Neural crest cell (in vitro differentiated cells): ENCODE data around the gene CEP57L1. TPM values are rescaled to one million over a fixed set of nuclear protein-coding genes. Genes with fewer than 3 reads are reported as not detected.

Experiments
- DNase-seq: peaks from one replicate; pipeline ENCODE4 v3.0.0; 2021; ENCODE audit warnings: low read depth, mixed read lengths, low spot score
- H3K27ac Mint-ChIP-seq: one replicate; pipeline ENCODE4 v1.8.0; 2021; ENCODE audit warnings: mild to moderate bottlenecking, mixed read lengths; ENCODE audit not compliant: unreplicated experiment
- H3K27me3 Mint-ChIP-seq: 2 replicates; pipeline ENCODE4 v1.8.0; 2021; ENCODE audit warnings: low read depth, mild to moderate bottlenecking, mixed read lengths
- H3K36me3 Mint-ChIP-seq: 2 replicates; pipeline ENCODE4 v1.8.0; 2021; ENCODE audit warnings: low read depth, mild to moderate bottlenecking, mixed read lengths
- H3K4me1 Mint-ChIP-seq: 2 replicates; pipeline ENCODE4 v1.8.0; 2021; ENCODE audit warnings: mixed read lengths
- H3K4me3 Mint-ChIP-seq: one replicate; pipeline ENCODE4 v1.8.0; 2021; ENCODE audit warnings: mild to moderate bottlenecking, mixed read lengths
- H3K9me3 Mint-ChIP-seq: 2 replicates; pipeline ENCODE4 v1.8.0; 2021; ENCODE audit warnings: mixed read lengths
- total RNA-seq: library from RNA; stranded (reverse); gene quantifications from 2 replicates; pipeline ENCODE4 v1.2.1, GENCODE V29; 2021
- TF ChIP-seq, protein P1 (sequence below): fragments of 200-600 bp; sonication (generic); conservative IDR thresholded peaks from 2 replicates; pipeline ENCODE4 v1.5.0; 2021; ENCODE audit warnings: antibody characterized with exemption, mild to moderate bottlenecking

The CEP57L1 gene
- total RNA-seq, 1 donor from 2014 or later = 19.8 TPM

DNA sequence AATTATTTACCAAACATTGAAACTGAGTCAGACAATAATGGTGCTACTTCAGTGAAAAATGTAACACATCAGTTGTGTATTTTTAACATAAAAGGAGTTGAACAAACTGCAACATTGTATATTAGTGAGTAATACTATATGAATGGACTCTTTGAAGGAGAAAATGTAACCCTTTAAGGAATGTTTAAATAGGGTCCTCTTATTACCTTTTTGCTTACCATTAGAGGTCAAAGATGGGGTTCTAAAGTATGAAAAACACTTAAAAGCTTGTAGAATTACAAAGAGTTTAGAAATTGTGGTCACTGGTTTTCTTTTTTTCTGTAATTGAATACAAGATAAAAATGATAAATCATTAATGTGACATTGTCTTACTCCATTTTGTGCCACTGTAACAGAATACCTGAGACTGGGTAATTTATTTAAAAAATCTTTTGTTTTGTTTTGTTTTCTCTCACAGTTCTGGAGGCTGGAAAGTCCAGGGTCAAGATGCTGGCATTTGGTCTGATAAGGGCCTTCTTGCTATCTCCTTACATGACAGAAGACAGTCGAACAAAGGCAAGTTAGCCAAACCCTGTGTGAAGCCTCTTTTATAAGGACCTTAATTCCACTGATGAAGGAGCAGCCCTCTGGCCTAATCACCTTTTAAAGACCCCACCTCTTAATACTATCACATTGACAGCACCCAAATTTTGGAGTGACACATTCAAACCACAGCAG, 43.8 kb upstream of the CEP57L1 start:
- Mint-ChIP-seq H3K4me1 (peaks cover 34% of the 10 kb centered on the region), H3K27ac (no peak overlapping the region), H3K9me3 (peaks cover 7% of the 10 kb centered on the region), H3K36me3 (peaks cover 7% of the 10 kb centered on the region), H3K4me3 (no peak overlapping the region), H3K27me3 (no peaks in the 10 kb centered on the region)
- TF ChIP-seq, protein P1, sequence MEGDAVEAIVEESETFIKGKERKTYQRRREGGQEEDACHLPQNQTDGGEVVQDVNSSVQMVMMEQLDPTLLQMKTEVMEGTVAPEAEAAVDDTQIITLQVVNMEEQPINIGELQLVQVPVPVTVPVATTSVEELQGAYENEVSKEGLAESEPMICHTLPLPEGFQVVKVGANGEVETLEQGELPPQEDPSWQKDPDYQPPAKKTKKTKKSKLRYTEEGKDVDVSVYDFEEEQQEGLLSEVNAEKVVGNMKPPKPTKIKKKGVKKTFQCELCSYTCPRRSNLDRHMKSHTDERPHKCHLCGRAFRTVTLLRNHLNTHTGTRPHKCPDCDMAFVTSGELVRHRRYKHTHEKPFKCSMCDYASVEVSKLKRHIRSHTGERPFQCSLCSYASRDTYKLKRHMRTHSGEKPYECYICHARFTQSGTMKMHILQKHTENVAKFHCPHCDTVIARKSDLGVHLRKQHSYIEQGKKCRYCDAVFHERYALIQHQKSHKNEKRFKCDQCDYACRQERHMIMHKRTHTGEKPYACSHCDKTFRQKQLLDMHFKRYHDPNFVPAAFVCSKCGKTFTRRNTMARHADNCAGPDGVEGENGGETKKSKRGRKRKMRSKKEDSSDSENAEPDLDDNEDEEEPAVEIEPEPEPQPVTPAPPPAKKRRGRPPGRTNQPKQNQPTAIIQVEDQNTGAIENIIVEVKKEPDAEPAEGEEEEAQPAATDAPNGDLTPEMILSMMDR = no peak
- DNase-seq = no peak

GRCh38 chr6:109052018-109052651, 43.2 kb upstream of the CEP57L1 start:
- no peak overlapping the region for H3K4me3 Mint-ChIP-seq
- TF ChIP-seq, protein P1 = no peak
- H3K27me3 Mint-ChIP-seq = no peaks in the 10 kb centered on the region
- peaks cover 7% of the 10 kb centered on the region for H3K36me3 Mint-ChIP-seq
- H3K4me1 Mint-ChIP-seq = peaks cover 34% of the 10 kb centered on the region
- no peak overlapping the region for H3K27ac Mint-ChIP-seq
- no peak for DNase-seq
- H3K9me3 Mint-ChIP-seq = peaks cover 7% of the 10 kb centered on the region

- no peak for DNase-seq
- peaks cover 7% of the 10 kb centered on the region for H3K9me3 Mint-ChIP-seq
- H3K4me3 Mint-ChIP-seq = no peak overlapping the region
- H3K27me3 Mint-ChIP-seq = no peaks in the 10 kb centered on the region
- peaks cover 7% of the 10 kb centered on the region for H3K36me3 Mint-ChIP-seq
- TF ChIP-seq, protein P1 = no peak
- no peak overlapping the region for H3K27ac Mint-ChIP-seq
- peaks cover 34% of the 10 kb centered on the region for H3K4me1 Mint-ChIP-seq
Observed at GRCh38 chr6:109052852-109053251, 42.5 kb upstream of the CEP57L1 start.

DNA sequence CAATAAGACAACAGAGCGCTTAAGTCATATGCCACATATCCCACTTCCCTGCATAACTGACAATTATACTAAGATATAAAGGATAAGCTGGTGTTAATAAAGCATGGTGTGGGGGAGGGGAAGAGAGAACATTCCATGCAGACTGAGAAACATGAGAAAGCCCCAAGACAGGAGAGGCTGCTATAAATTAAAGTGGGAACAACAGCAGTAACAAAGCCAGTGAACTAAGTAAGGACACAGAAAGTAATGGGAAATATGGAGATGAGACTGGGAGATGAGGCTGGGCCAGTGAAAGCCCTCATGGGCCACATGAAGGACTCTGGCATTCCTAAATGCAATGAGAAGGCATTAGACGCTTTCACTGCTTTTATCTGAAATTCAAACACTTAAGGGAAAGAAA, 42.0 kb upstream of the CEP57L1 start:
- no peaks in the 10 kb centered on the region for H3K27me3 Mint-ChIP-seq
- no peak for DNase-seq
- H3K4me1 Mint-ChIP-seq = peaks cover 34% of the 10 kb centered on the region
- TF ChIP-seq, protein P1 = no peak
- H3K9me3 Mint-ChIP-seq = peaks cover 4% of the 10 kb centered on the region
- H3K4me3 Mint-ChIP-seq = no peak overlapping the region
- peaks cover 3% of the 10 kb centered on the region for H3K36me3 Mint-ChIP-seq
- H3K27ac Mint-ChIP-seq = no peak overlapping the region

GRCh38 chr6:109055771-109056235, 39.5 kb upstream of the CEP57L1 start:
- Mint-ChIP-seq H3K9me3 (no peaks in the 10 kb centered on the region), H3K4me1 (peaks cover 28% of the 10 kb centered on the region), H3K27ac (no peak overlapping the region), H3K27me3 (no peaks in the 10 kb centered on the region), H3K36me3 (no peaks in the 10 kb centered on the region), H3K4me3 (no peak overlapping the region)
- DNase-seq = no peak
- TF ChIP-seq, protein P1 = no peak
